ENCODE measurements around the gene FARP1. TPM values are rescaled to one million over a fixed set of nuclear protein-coding genes. Genes with fewer than 3 reads are reported as not detected.

The FARP1 gene
- total RNA-seq, 2 experiments from 2014 or later = not detected

GRCh38 chr13:98162935-98163334 is 20.0 kb downstream of the FARP1 start:
- BruUV-seq (replicated peaks) = no TSS peak
- Histone ChIP-seq H2AFZ (ENCODE audit: low read length) (no peak overlapping the region), H3K36me3 (ENCODE audit: insufficient read depth, low read length) (no peaks in the 10 kb centered on the region), H3K4me1 (ENCODE audit: insufficient read depth, low read length, poor library complexity, severe bottlenecking) (no peaks in the 10 kb centered on the region), H4K20me1 (ENCODE audit: insufficient read depth, low read length) (no peaks in the 10 kb centered on the region), H3K79me2 (ENCODE audit: insufficient read depth, low read depth, low read length) (no peaks in the 10 kb centered on the region), H3K9me2 (ENCODE audit: insufficient read depth, low read length) (no peaks in the 10 kb centered on the region), H3K9me3 (ENCODE audit: low read length) (no peaks in the 10 kb centered on the region), H3K27ac (ENCODE audit: low read depth, low read length, poor library complexity, severe bottlenecking) (no peak overlapping the region), H3K4me3 (ENCODE audit: low read depth, low read length, poor library complexity, severe bottlenecking) (no peak overlapping the region), H3K4me2 (ENCODE audit: low read length) (no peak overlapping the region)
- TF ChIP-seq CTCF (conservative IDR thresholded peaks at IDR 0.05; ENCODE audit: low read length) = no peak
- no peak for TF ChIP-seq EZH2phosphoT487 (IDR thresholded peaks at IDR 0.05; ENCODE audit: borderline replicate concordance, low read depth, low read length)
- intact Hi-C loops (cut with micrococcal nuclease; ENCODE audit: unreplicated experiment) = no loop called here
- DNase-seq (ENCODE audit: low spot score) = no peak
- ChIA-PET POLR2A (no interaction called here), CTCF (ENCODE audit: unreplicated experiment) (no interaction called here)

GRCh38 chr13:98169331-98169730 is 26.4 kb downstream of the FARP1 start:
- Histone ChIP-seq H4K20me1 (ENCODE audit: insufficient read depth, low read length) (no peaks in the 10 kb centered on the region), H3K4me1 (ENCODE audit: insufficient read depth, low read length, poor library complexity, severe bottlenecking) (no peaks in the 10 kb centered on the region), H3K36me3 (ENCODE audit: insufficient read depth, low read length) (no peaks in the 10 kb centered on the region), H3K9me3 (ENCODE audit: low read length) (no peaks in the 10 kb centered on the region), H3K27ac (ENCODE audit: low read depth, low read length, poor library complexity, severe bottlenecking) (no peak overlapping the region), H2AFZ (ENCODE audit: low read length) (no peak overlapping the region), H3K9me2 (ENCODE audit: insufficient read depth, low read length) (no peaks in the 10 kb centered on the region), H3K4me2 (ENCODE audit: low read length) (no peak overlapping the region), H3K4me3 (ENCODE audit: low read depth, low read length, poor library complexity, severe bottlenecking) (no peak overlapping the region), H3K79me2 (ENCODE audit: insufficient read depth, low read depth, low read length) (no peaks in the 10 kb centered on the region)
- TF ChIP-seq CTCF (conservative IDR thresholded peaks at IDR 0.05; ENCODE audit: low read length) (no peak), EZH2phosphoT487 (IDR thresholded peaks at IDR 0.05; ENCODE audit: borderline replicate concordance, low read depth, low read length) (no peak)
- intact Hi-C loops (cut with micrococcal nuclease; ENCODE audit: unreplicated experiment) = no loop called here
- ChIA-PET POLR2A (no interaction called here), CTCF (ENCODE audit: unreplicated experiment) (no interaction called here)
- BruUV-seq (replicated peaks) = no TSS peak
- DNase-seq (ENCODE audit: low spot score) = no peak

GRCh38 chr13:98171900-98172589 is 29.2 kb downstream of the FARP1 start:
- H3K9me2 ChIP-seq (ENCODE audit: insufficient read depth, low read length) = no peaks in the 10 kb centered on the region
- H2AFZ ChIP-seq (ENCODE audit: low read length) = no peak overlapping the region
- no peaks in the 10 kb centered on the region for H3K36me3 ChIP-seq (ENCODE audit: insufficient read depth, low read length)
- no peak overlapping the region for H3K4me3 ChIP-seq (ENCODE audit: low read depth, low read length, poor library complexity, severe bottlenecking)
- no peaks in the 10 kb centered on the region for H4K20me1 ChIP-seq (ENCODE audit: insufficient read depth, low read length)
- TF ChIP-seq CTCF (conservative IDR thresholded peaks at IDR 0.05; ENCODE audit: low read length) = no peak
- TF ChIP-seq EZH2phosphoT487 (IDR thresholded peaks at IDR 0.05; ENCODE audit: borderline replicate concordance, low read depth, low read length) = no peak
- CTCF ChIA-PET (ENCODE audit: unreplicated experiment) = no interaction called here
- BruUV-seq (replicated peaks) = no TSS peak
- no peaks in the 10 kb centered on the region for H3K9me3 ChIP-seq (ENCODE audit: low read length)
- POLR2A ChIA-PET = no interaction called here
- no peak overlapping the region for H3K4me2 ChIP-seq (ENCODE audit: low read length)
- no peak overlapping the region for H3K27ac ChIP-seq (ENCODE audit: low read depth, low read length, poor library complexity, severe bottlenecking)
- H3K4me1 ChIP-seq (ENCODE audit: insufficient read depth, low read length, poor library complexity, severe bottlenecking) = no peaks in the 10 kb centered on the region
- DNase-seq (ENCODE audit: low spot score) = no peak
- intact Hi-C loops (cut with micrococcal nuclease; ENCODE audit: unreplicated experiment) = no loop called here
- no peaks in the 10 kb centered on the region for H3K79me2 ChIP-seq (ENCODE audit: insufficient read depth, low read depth, low read length)
